ENCODE data around the gene B3GAT1. TPM values are rescaled to one million over a fixed set of nuclear protein-coding genes. Genes with fewer than 3 reads are reported as not detected.
"Not testable (repeated sequence)": the region's sequence is repeated elsewhere in the genome, so short reads cannot be mapped to it uniquely, and the experiment has no call there.

Gene B3GAT1
- total and polyA plus RNA-seq, 2 experiments from 2014 or later = not detected

DNA sequence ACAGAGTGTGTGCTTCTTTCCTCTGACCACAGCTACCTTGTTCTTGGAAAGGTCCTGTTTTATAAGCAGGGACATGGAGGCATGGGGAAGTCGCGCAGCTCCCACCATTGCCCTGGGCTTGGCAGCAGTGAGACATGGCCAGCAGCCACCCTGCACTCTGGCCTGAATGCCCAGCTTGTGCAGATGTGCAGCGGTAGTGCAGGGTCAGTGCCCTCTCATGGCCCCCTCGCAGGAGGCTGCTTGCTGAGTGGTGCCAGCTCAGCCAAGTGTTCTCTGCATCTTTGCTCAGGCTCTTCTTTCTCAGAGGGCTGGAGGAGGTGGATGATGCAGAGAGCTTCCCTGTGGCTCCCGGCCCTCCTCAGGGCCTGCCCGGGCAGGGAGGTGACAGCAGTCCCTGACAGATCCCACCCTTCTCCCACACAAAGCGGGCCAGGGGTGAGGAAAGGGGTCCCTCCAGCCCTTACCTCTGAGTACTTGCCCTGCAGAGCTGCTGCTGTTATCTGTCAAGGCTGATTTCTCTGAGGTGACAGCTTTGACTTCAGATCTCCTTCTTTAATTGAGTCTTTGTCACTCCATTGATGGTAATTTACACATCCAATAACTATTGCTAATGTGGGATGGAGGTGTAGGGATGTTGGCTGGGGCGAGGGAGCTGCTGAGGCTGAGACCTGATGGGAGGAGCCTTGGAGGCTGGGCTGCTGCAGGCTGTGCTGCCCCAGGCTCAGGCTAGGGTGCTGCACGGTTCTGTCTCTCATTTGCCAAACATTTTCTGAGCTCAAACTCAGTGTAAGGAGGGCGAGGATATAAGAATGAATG, 47.4 kb upstream of the B3GAT1 start:
- Histone ChIP-seq H3K79me2 (ENCODE audit: insufficient read depth) (no peaks in the 10 kb centered on the region), H3K27ac (no peak overlapping the region), H3K27me3 (replicated peaks; ENCODE audit: insufficient read depth) (no peaks in the 10 kb centered on the region), H3K36me3 (ENCODE audit: low read depth) (no peaks in the 10 kb centered on the region), H4K20me1 (ENCODE audit: insufficient read depth) (no peaks in the 10 kb centered on the region), H2AFZ (no peak overlapping the region), H3F3A (ENCODE audit: insufficient read depth) (no peaks in the 10 kb centered on the region), H3K9me3 (ENCODE audit: low read depth) (no peaks in the 10 kb centered on the region), H3K4me2 (ENCODE audit: unreplicated experiment) (no peak overlapping the region), H3K9ac (no peak overlapping the region), H3K9me2 (ENCODE audit: insufficient read depth) (no peaks in the 10 kb centered on the region), H3K4me1 (ENCODE audit: insufficient read depth) (no peaks in the 10 kb centered on the region), H3K4me3 (no peak overlapping the region)
- DNase-seq = no peak
- in situ Hi-C loops (cut with MboI) = no loop called here
- TF ChIP-seq EZH2 (IDR thresholded peaks at IDR 0.05; ENCODE audit: insufficient read depth, poor library complexity, severe bottlenecking) (no peak), EZH2phosphoT487 (IDR thresholded peaks at IDR 0.05; ENCODE audit: insufficient read depth, low read depth) (no peak)
- 12 to 13% methylated on average over 10 of the region's 10 CpGs for whole genome bisulfite sequencing, 2 experiments (ENCODE audit: low coverage in 1 of 2, low lambda C conversion rate in 2 of 2, missing lambda C conversion rate in 2 of 2)

DNA sequence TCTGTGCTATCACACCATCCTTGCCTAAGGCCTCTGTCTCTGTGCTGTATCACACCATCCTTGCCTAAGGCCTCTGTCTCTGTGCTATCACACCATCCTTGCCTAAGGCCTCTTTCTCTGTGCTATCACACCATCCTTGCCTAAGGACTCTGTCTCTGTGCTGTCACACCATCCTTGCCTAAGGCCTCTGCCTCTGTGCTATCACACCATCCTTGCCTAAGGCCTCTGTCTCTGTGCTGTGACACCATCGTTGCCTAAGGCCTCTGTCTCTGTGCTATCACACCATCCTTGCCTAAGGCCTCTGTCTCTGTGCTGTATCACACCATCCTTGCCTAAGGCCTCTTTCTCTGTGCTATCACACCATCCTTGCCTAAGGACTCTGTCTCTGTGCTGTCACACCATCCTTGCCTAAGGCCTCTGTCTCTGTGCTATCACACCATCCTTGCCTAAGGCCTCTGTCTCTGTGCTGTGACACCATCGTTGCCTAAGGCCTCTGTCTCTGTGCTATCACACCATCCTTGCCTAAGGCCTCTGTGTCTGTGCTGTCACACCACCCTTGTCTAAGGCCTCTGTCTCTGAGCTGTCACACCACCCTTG, 45.5 kb upstream of the B3GAT1 start:
- H3F3A ChIP-seq (ENCODE audit: insufficient read depth); DNase-seq; H3K27me3 ChIP-seq (replicated peaks; ENCODE audit: insufficient read depth); H3K4me2 ChIP-seq (ENCODE audit: unreplicated experiment); H3K79me2 ChIP-seq (ENCODE audit: insufficient read depth); H3K4me1 ChIP-seq (ENCODE audit: insufficient read depth); in situ Hi-C loops (cut with MboI); H3K36me3 ChIP-seq (ENCODE audit: low read depth); H3K27ac ChIP-seq; H2AFZ ChIP-seq; H3K9ac ChIP-seq; H4K20me1 ChIP-seq (ENCODE audit: insufficient read depth); H3K9me2 ChIP-seq (ENCODE audit: insufficient read depth); H3K4me3 ChIP-seq; H3K9me3 ChIP-seq (ENCODE audit: low read depth): not testable (repeated sequence)
- WGBS, 2 experiments (ENCODE audit: low coverage in 1 of 2, low lambda C conversion rate in 2 of 2, missing lambda C conversion rate in 2 of 2) = 0 to 5% methylated on average over 1 to 2 of the region's 2 CpGs

- 20 to 25% methylated on average over 3 of the region's 3 CpGs for WGBS, 2 experiments (ENCODE audit: low coverage in 1 of 2, low lambda C conversion rate in 2 of 2, missing lambda C conversion rate in 2 of 2)
- no peak overlapping the region for H3K4me2 ChIP-seq (ENCODE audit: unreplicated experiment)
- TF ChIP-seq EZH2 (IDR thresholded peaks at IDR 0.05; ENCODE audit: insufficient read depth, poor library complexity, severe bottlenecking) = no peak
- TF ChIP-seq EZH2phosphoT487 (IDR thresholded peaks at IDR 0.05; ENCODE audit: insufficient read depth, low read depth) = no peak
- no peaks in the 10 kb centered on the region for H3K9me3 ChIP-seq (ENCODE audit: low read depth)
- H3K4me3 ChIP-seq = no peak overlapping the region
- H3K9ac ChIP-seq = no peak overlapping the region
- H3F3A ChIP-seq (ENCODE audit: insufficient read depth) = no peaks in the 10 kb centered on the region
- no peaks in the 10 kb centered on the region for H3K79me2 ChIP-seq (ENCODE audit: insufficient read depth)
- H2AFZ ChIP-seq = no peak overlapping the region
- in situ Hi-C loops (cut with MboI) = no loop called here
- no peak overlapping the region for H3K27ac ChIP-seq
- DNase-seq = no peak
- H4K20me1 ChIP-seq (ENCODE audit: insufficient read depth) = no peaks in the 10 kb centered on the region
- H3K9me2 ChIP-seq (ENCODE audit: insufficient read depth) = no peaks in the 10 kb centered on the region
- no peaks in the 10 kb centered on the region for H3K27me3 ChIP-seq (replicated peaks; ENCODE audit: insufficient read depth)
- no peaks in the 10 kb centered on the region for H3K36me3 ChIP-seq (ENCODE audit: low read depth)
- no peaks in the 10 kb centered on the region for H3K4me1 ChIP-seq (ENCODE audit: insufficient read depth)
These were observed 43.5 kb upstream of the B3GAT1 start for GRCh38 chr11:134455516-134455915.

- in situ Hi-C loops (cut with MboI) = no loop called here
- no peaks in the 10 kb centered on the region for H4K20me1 ChIP-seq (ENCODE audit: insufficient read depth)
- no peak overlapping the region for H3K27ac ChIP-seq
- H3K36me3 ChIP-seq (ENCODE audit: low read depth) = no peaks in the 10 kb centered on the region
- DNase-seq = no peak
- no peaks in the 10 kb centered on the region for H3K4me1 ChIP-seq (ENCODE audit: insufficient read depth)
- TF ChIP-seq EZH2 (IDR thresholded peaks at IDR 0.05; ENCODE audit: insufficient read depth, poor library complexity, severe bottlenecking) (no peak), EZH2phosphoT487 (IDR thresholded peaks at IDR 0.05; ENCODE audit: insufficient read depth, low read depth) (no peak)
- no peaks in the 10 kb centered on the region for H3K9me2 ChIP-seq (ENCODE audit: insufficient read depth)
- H3F3A ChIP-seq (ENCODE audit: insufficient read depth) = no peaks in the 10 kb centered on the region
- H3K4me2 ChIP-seq (ENCODE audit: unreplicated experiment) = no peak overlapping the region
- no peak overlapping the region for H3K9ac ChIP-seq
- no peaks in the 10 kb centered on the region for H3K79me2 ChIP-seq (ENCODE audit: insufficient read depth)
- no peaks in the 10 kb centered on the region for H3K9me3 ChIP-seq (ENCODE audit: low read depth)
- no peak overlapping the region for H2AFZ ChIP-seq
- 24 to 28% methylated on average over 6 of the region's 6 CpGs for WGBS, 2 experiments (ENCODE audit: low coverage in 1 of 2, low lambda C conversion rate in 2 of 2, missing lambda C conversion rate in 2 of 2)
- H3K27me3 ChIP-seq (replicated peaks; ENCODE audit: insufficient read depth) = no peaks in the 10 kb centered on the region
- H3K4me3 ChIP-seq = no peak overlapping the region
These were observed 42.2 kb upstream of the B3GAT1 start for GRCh38 chr11:134454146-134454690.

All from GM23248 (cell line).